Endothelial cell of umbilical vein (primary cell): Measurements from ENCODE around the gene KATNAL1. TPM values are rescaled to one million over a fixed set of nuclear protein-coding genes. Genes with fewer than 3 reads are reported as not detected.

Experiments
- BruUV-seq: library from RNA; stranded (reverse); fragments of 400-500 nt; replicated peaks from 2 replicates; lab custom pipeline; 2021; lab: Mats Ljungman, UMichigan
- CTCF ChIA-PET: fragments of 300-600, 350-600 bp; sonication (Branson Sonifier 250); formaldehyde crosslinking; loops from one replicate; lab custom pipeline; 2021; ENCODE audit warnings: antibody characterized with exemption, inconsistent platforms; lab: Charles Lee
- POLR2A ChIA-PET: fragments of 300-600, 350-600 bp; sonication (Branson Sonifier 250); formaldehyde crosslinking; loops from one replicate; lab custom pipeline; 2021; ENCODE audit warnings: antibody characterized with exemption, inconsistent platforms; lab: Charles Lee
- DNase-seq: peaks from one replicate; pipeline ENCODE4 v3.0.0-alpha.2; 2011; ENCODE audit warnings: low read depth, low spot score
- FAIRE-seq: peaks from 2 replicates; lab custom pipeline; 2011; peaks lifted over from hg19 to GRCh38; lab: Jason Lieb, UNC
- H2AFZ ChIP-seq: 2 replicates; pipeline ENCODE4 v1.6.0; 2012; ENCODE audit warnings: low read depth, low read length, control low read depth, inconsistent platforms
- H3K27ac ChIP-seq: 2 replicates; pipeline ENCODE4 v1.5.1; 2011; ENCODE audit warnings: low read depth, mild to moderate bottlenecking, control low read depth, low read length, moderate library complexity; ENCODE audit not compliant: insufficient read depth
- H3K27me3 ChIP-seq, 2 experiments: 2 replicates each; pipeline versions ENCODE4 v1.6.0 to v1.6.1; 2011; ENCODE audit warnings: low read length in 2 of 2, mixed read lengths in 1 of 2; ENCODE audit not compliant: control insufficient read depth in 2 of 2, insufficient read depth in 2 of 2
- H3K36me3 ChIP-seq, 2 experiments: 2 replicates in 1 of 2; 3 replicates in 1 of 2; pipeline ENCODE4 v1.5.1; 2011; ENCODE audit warnings: low read length in 2 of 2, mild to moderate bottlenecking in 1 of 2, moderate library complexity in 1 of 2; ENCODE audit not compliant: control insufficient read depth in 2 of 2, insufficient read depth in 2 of 2; ENCODE audit errors: extremely low read depth in 1 of 2
- H3K4me1 ChIP-seq: 3 replicates; pipeline ENCODE4 v1.5.1; 2011; ENCODE audit warnings: mild to moderate bottlenecking, low read length; ENCODE audit not compliant: control insufficient read depth, insufficient read depth; ENCODE audit errors: extremely low read depth
- H3K4me2 ChIP-seq: 2 replicates; pipeline ENCODE4 v1.6.1; 2011; ENCODE audit warnings: low read length, control low read depth, mixed read lengths; ENCODE audit not compliant: insufficient read depth
- H3K4me3 ChIP-seq, 3 experiments: fragments of 200-600 bp in 1 of 3; sonication (generic), shearing (Covaris generic) in 1 of 3; replicated peaks in 1 of 3; 2 replicates each; pipeline ENCODE4 v1.5.1; 2011 to 2016; ENCODE audit warnings: control low read depth in 3 of 3, low read length in 3 of 3, mild to moderate bottlenecking in 2 of 3, inconsistent platforms in 1 of 3, low read depth in 1 of 3, moderate library complexity in 1 of 3; ENCODE audit not compliant: insufficient read depth in 1 of 3
- H3K79me2 ChIP-seq: 2 replicates; pipeline ENCODE4 v1.6.0; 2012; ENCODE audit warnings: low read length, inconsistent platforms; ENCODE audit not compliant: control insufficient read depth, insufficient read depth
- H3K9ac ChIP-seq: replicated peaks from 2 replicates; pipeline ENCODE3; 2011; ENCODE audit warnings: low read length, control low read depth; ENCODE audit not compliant: insufficient read depth; ENCODE audit errors: extremely low read depth
- H3K9me1 ChIP-seq: replicated peaks from 3 replicates; pipeline ENCODE4 v1.6.0; 2011; ENCODE audit warnings: mild to moderate bottlenecking, low read length; ENCODE audit not compliant: control insufficient read depth, insufficient read depth; ENCODE audit errors: extremely low read depth
- H3K9me3 ChIP-seq: replicated peaks from 2 replicates; pipeline ENCODE4 v1.5.1; 2012; ENCODE audit warnings: low read length, inconsistent platforms; ENCODE audit not compliant: control insufficient read depth, insufficient read depth
- H4K20me1 ChIP-seq: replicated peaks from 2 replicates; pipeline ENCODE3; 2011; ENCODE audit warnings: mild to moderate bottlenecking, low read length; ENCODE audit not compliant: control insufficient read depth, insufficient read depth; ENCODE audit errors: extremely low read depth
- CTCF ChIP-seq, 2 donors: IDR thresholded peaks; 1 replicate in 1 of 2; 2 replicates in 1 of 2; pipeline ENCODE4 v1.5.1; 2011; ENCODE audit warnings: low read length in 2 of 2, mild to moderate bottlenecking in 2 of 2, moderate library complexity in 2 of 2, control low read depth in 1 of 2, inconsistent platforms in 1 of 2, low read depth in 1 of 2; ENCODE audit not compliant: insufficient read depth in 1 of 2; ENCODE audit errors: extremely low read depth in 1 of 2
- EZH2 ChIP-seq: IDR thresholded peaks from 2 replicates; pipeline ENCODE4 v1.6.1; 2012; ENCODE audit warnings: borderline replicate concordance, low read depth, mild to moderate bottlenecking, moderate library complexity, low read length, inconsistent platforms; ENCODE audit not compliant: severe bottlenecking
- GATA2 ChIP-seq: IDR thresholded peaks from 2 replicates; pipeline ENCODE4 v1.7.0; 2011; ENCODE audit warnings: low read depth, mild to moderate bottlenecking, moderate library complexity, mixed read lengths, low read length; ENCODE audit not compliant: insufficient read length, insufficient read depth
- MAX ChIP-seq: IDR thresholded peaks from 2 replicates; pipeline ENCODE4 v1.6.1; 2011; ENCODE audit not compliant: insufficient read depth, insufficient read length
- MYC ChIP-seq: IDR thresholded peaks from one replicate; pipeline ENCODE4 v1.6.1; 2011; ENCODE audit warnings: mild to moderate bottlenecking, low read depth, low read length
- POLR2A ChIP-seq: IDR thresholded peaks from 2 replicates; pipeline ENCODE4 v1.6.1; 2012; ENCODE audit warnings: low read depth, mild to moderate bottlenecking, control low read depth, low read length
- POLR2AphosphoS5 ChIP-seq: IDR thresholded peaks from 2 replicates; pipeline ENCODE4 v1.6.1; 2012; ENCODE audit warnings: low read depth, mild to moderate bottlenecking, control low read depth, low read length, moderate library complexity; ENCODE audit not compliant: insufficient read depth
- dilution Hi-C: fragments of 300-500 bp; cut with MboI; formaldehyde crosslinking; loops from one replicate; pipeline ENCODE4 v1.15.0; 2019; ENCODE audit warnings: low sequenced_read_pairs; ENCODE audit not compliant: extremely low pct_ligation_motif_present
- intact Hi-C: fragments of 100-400 bp; cut with micrococcal nuclease; formaldehyde crosslinking; loops from one replicate; pipeline ENCODE4 v1.10.0; 2022
- polyA plus RNA-seq, 4 experiments: library from polyadenylated mRNA; depleted of rRNA in 3 of 4; stranded (reverse) in 3 of 4; unstranded in 1 of 4; fragments of >200 nt; gene quantifications; 2 replicates each; pipeline versions ENCODE4 v1.2.1 to v1.2.3, GENCODE V29; 2011 to 2012; ENCODE audit warnings: missing spikeins in 1 of 4
- total RNA-seq: library from RNA; stranded (reverse); gene quantifications from 2 replicates; pipeline ENCODE4 v1.2.3, GENCODE V29; 2021

Gene KATNAL1
- total and polyA plus RNA-seq, 2 donors (not counting 3 experiments of a cell fraction or from before 2014, with no cell fraction given) = 7.2 to 49.2 TPM

- no peaks in the 10 kb centered on the region for H3K27me3 ChIP-seq
- H3K9me1 ChIP-seq = no peaks in the 10 kb centered on the region
- no peaks in the 10 kb centered on the region for H3K36me3 ChIP-seq
- H3K9me3 ChIP-seq = no peaks in the 10 kb centered on the region
- H3K27ac ChIP-seq = no peak overlapping the region
- H3K9ac ChIP-seq = no peak overlapping the region
- H2AFZ ChIP-seq = no peak overlapping the region
- H4K20me1 ChIP-seq = peaks cover 4% of the 10 kb centered on the region
- H3K4me1 ChIP-seq = no peaks in the 10 kb centered on the region
- no peak for TF ChIP-seq GATA2
- no peak for TF ChIP-seq MYC
- TF ChIP-seq CTCF (IDR thresholded peaks at IDR 0.05; ENCODE audit: extremely low read depth in 1 of 2, insufficient read depth in 1 of 2, low read depth in 1 of 2, low read length in 2 of 2) = no peak
- TF ChIP-seq POLR2A = no peak
- no peak for TF ChIP-seq EZH2
- TF ChIP-seq MAX = no peak
- TF ChIP-seq POLR2AphosphoS5 = no peak
- FAIRE-seq (no peak), DNase-seq (no peak)
- dilution Hi-C loops = no loop called here
- POLR2A ChIA-PET = no interaction called here
- H3K79me2 ChIP-seq = peaks cover 77% of the 10 kb centered on the region
- CTCF ChIA-PET = no interaction called here
- no peak overlapping the region for H3K4me2 ChIP-seq
- H3K4me3 ChIP-seq = no peak overlapping the region
- intact Hi-C loops = no loop called here
- no TSS peak for BruUV-seq
Measured at GRCh38 chr13:30292325-30292724, 15.0 kb downstream of the KATNAL1 start.
